Umbilical cord (tissue), 2 donors: ENCODE data around the gene ASMT. TPM values are rescaled to one million over a fixed set of nuclear protein-coding genes. Genes with fewer than 3 reads are reported as not detected.
A peak's percentile ranks its signal among the peaks of the same experiment; 100 is the strongest.
"Not testable (repeated sequence)": the region's sequence is repeated elsewhere in the genome, so short reads cannot be mapped to it uniquely, and the experiment has no call there.

Experiments
- DNase-seq: peaks from one replicate; pipeline ENCODE4 v3.0.0-alpha.2; 2015; ENCODE audit warnings: low spot score
- total RNA-seq: library from RNA; depleted of rRNA; stranded (reverse); fragments of >200 nt; gene quantifications from one replicate; pipeline ENCODE4 v1.2.3, GENCODE V29; 2014; ENCODE audit warnings: low replicate concordance; ENCODE audit not compliant: insufficient read depth

Gene ASMT, protein sequence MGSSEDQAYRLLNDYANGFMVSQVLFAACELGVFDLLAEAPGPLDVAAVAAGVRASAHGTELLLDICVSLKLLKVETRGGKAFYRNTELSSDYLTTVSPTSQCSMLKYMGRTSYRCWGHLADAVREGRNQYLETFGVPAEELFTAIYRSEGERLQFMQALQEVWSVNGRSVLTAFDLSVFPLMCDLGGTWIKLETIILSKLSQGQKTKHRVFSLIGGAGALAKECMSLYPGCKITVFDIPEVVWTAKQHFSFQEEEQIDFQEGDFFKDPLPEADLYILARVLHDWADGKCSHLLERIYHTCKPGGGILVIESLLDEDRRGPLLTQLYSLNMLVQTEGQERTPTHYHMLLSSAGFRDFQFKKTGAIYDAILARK
- total RNA-seq = not detected

DNA sequence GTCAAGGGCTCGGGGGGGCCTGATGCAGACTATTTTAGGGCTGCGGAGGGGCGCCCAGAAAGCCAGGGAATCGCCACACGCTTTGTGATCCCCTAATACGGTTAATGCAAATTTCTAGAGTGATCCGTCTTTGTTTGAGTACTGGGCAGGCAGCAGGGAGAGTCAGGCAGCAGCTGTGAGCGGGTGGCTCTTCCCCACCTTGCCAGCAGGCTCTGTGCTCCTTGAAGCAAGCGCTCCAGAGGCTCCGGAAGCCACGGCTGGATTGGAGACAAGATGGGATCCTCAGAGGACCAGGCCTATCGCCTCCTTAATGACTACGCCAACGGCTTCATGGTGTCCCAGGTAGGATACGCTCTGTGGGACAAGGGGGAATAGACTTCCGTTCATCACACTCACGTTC lies at the start of gene ASMT:
TSS of gene ASMT (plus strand) at position 133 of the 400 bp plus-strand sequence. CDS start at position 274, 141 bp downstream.
- no peak for DNase-seq

- not testable (repeated sequence) for DNase-seq
Observed at GRCh38 chrX:1574181-1574580, 40.7 kb upstream of the ASMT start.

- no peak for DNase-seq
Observed at GRCh38 chrX:1576201-1576992, 38.5 kb upstream of the ASMT start.

GRCh38 chrX:1577845-1578244 lies 37.0 kb upstream of the ASMT start:
- no peak for DNase-seq

- no peak for DNase-seq
Observed at GRCh38 chrX:1578511-1579173, 36.2 kb upstream of the ASMT start.

GRCh38 chrX:1581132-1581531 lies 33.7 kb upstream of the ASMT start:
- DNase-seq = no peak

GRCh38 chrX:1582686-1583437 lies 32.0 kb upstream of the ASMT start:
- DNase-seq = no peak

DNA sequence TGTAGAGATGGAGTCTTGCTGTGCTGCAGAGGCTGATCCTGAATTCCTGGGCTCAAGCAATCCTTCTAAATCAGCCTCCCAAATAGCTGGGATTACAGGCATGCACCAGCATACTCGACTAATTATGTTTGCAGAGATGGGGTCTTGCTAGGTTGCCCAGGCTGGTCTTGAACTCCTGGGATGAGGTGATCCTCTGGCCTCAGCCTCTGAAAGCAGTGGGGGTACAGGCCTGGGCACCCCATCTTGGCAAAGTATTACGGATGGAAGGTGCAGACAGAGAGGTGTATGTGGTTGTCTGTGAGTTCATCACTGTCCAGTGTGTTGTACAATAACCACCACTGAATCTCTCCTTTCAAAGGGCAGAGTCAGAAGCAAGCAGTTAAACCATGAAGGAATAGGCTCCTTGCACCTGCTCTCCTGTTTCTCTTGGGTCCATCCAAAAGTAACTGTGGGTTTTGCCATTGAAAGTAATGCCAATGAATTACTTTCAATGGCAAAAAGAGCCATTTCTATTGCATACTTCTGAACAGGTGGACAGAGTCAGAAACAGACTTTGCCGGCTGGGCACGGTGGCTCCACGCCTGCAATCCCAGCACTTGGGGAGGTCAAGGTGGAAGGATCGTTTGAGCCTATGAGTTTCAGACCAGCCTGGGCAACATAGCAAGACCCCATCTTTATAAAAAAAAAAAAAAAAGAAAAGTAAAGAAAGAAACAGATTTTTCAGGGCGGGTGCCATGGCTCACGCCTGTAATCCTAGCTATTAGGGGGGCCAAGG lies 30.4 kb upstream of the ASMT start:
- DNase-seq = no peak

DNA sequence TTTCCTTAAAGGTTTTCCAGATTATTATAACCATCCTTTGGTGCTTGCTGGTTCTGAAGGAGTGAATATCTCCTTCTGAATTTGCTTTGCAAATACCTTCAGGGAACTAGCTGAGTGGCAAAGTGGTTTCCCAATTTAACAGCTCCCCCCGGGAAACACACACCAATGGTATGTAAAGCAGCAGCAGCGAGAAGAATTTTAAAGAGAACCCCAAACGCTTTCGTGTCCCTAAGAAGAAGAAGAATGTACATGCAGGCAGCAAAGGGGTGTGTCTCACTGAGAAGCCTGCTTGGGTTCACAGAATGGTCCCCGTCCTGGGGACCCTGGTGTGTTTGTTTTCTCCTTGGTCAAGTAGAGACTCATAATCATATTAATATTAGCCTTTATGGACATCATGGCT lies 27.7 kb upstream of the ASMT start:
- DNase-seq = no peak

DNA sequence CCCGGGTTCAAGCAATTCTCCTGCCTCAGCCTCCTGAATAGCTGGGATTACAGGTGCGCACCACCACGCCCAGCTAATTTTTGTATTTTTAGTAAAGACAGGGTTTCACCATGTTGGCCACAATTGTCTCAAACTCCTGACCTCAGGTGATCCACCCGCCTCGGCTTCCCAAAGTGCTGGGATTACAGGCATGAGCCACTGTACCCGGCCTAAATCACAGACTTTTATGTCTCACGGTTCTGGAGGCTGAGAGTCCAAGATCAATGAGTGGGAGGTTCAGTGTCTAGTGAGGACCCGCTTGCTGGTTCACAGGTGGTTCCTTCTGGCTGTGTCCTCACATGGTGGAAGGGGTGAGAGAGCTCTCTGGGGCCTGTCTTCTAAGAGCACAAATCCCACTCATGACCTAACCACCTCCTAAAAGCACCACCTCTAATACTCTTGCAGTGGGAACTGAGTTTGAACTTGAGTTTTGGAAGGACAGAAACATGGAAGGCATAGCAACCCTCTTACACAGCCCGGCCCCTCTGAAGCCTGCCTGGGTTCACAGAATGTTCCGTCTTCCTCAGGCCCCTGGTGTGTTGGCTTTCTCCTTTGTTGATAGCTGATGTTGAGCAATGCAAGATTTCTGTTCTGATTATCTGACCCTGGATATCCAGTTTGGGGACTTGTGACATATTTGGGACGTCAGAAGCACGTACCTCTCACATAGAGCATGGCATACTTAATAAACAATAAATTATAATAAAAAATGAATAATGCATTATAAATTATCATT lies 25.3 kb upstream of the ASMT start:
- DNase-seq = no peak

DNA sequence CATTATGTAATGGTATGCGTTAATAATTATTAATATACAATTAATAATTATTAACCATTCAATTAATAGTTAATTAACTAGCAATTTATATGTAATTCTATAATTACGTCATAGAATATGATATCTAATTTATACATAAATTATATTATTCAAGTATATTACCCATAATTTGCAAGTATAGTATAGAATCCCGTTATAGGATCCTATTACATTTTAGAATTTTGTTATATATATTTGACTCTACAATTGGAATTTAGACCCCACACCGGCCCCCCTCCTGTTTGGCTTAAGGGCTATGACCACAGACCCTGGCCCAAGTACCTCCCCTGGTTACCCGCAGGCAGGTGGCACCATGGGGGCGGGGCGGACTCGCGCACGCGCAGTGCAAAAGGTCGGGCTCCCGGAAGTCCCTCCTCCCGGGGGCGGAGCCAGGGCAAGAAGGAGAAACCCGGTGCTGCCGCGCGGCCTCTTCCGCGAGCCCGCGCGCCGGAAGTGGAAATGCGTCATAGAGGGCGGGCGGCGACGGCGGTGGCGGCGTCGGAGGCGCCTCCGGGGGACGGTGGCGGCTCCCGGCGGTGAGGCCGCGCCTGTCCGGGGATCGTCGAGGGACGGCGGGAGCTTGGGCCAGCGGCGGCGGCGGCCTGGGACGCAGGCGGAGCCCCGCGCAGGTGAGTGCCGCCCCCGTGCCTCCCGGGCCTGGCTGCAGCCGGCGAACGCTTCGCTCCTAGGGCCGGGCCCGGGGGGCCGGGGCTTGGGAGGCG lies 23.6 kb upstream of the ASMT start, which contains the start of gene AKAP17A:
TSS of gene AKAP17A (plus strand) at position 503 of the 761 bp plus-strand sequence. CDS start 1,859 bp downstream, outside the sequence.
- peak; percentile 96 for DNase-seq

- peak; percentile 24 for DNase-seq
Observed at GRCh38 chrX:1591863-1592469, 22.9 kb upstream of the ASMT start.

DNA sequence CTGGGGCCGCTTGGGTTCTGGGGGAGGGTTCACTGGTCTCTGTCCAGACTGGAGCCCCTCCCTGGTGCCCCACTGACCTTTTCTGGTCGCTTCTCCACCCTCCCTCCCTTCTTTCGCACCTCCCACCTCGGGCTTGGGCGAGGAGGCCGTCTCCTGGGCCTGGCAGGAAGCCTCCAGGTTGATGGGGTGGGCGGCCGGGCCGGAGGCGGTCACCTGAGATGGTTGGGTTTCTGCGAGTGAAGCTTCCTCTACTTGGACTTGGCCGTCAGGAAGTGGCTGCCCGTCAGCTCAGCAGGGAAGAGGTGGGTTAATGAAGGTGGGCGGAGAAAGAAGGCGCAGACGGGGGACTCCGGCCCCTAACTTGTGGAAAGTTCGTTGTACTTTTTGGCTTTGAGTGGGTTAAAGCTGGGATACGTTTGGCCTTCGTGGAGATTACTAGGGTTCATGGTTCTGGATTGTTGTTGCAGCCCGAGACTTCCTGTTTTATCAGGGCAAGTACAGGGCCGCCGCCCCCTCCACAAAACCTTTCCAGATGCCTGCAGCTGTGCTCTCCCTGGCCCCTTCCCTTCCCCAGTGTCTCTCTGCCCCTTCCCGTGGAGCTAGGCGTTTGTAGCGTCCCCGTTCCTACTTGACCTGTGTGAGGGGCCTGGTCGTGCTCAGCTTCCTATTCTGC lies 22.3 kb upstream of the ASMT start:
- peak; percentile 70 for DNase-seq

- no peak for DNase-seq
Observed at GRCh38 chrX:1593286-1594271, 21.3 kb upstream of the ASMT start.

- no peak for DNase-seq
Observed at GRCh38 chrX:1595711-1596060, 19.2 kb upstream of the ASMT start.

GRCh38 chrX:1596676-1597344 lies 18.0 kb upstream of the ASMT start:
- no peak for DNase-seq
